Stimulated activated CD4-positive, alpha-beta T cell treated with anti-CD3 and anti-CD28 coated beads, Interleukin-2, amount 100 ng/mL, for 4 hours (primary cell): ENCODE results near the gene EPB41L1.

Source experiments
- DNase-seq: peaks from one replicate; pipeline ENCODE4 v3.0.0-alpha.2; 2020; ENCODE audit warnings: low read depth

The EPB41L1 gene

GRCh38 chr20:36193977-36194712 is 39.6 kb downstream of the EPB41L1 start:
- DNase-seq, result no peak

GRCh38 chr20:36196676-36197075 is 42.1 kb downstream of the EPB41L1 start:
- DNase-seq, result no peak

- DNase-seq, result no peak
Measured at GRCh38 chr20:36197271-36197670, 42.7 kb downstream of the EPB41L1 start.

DNA sequence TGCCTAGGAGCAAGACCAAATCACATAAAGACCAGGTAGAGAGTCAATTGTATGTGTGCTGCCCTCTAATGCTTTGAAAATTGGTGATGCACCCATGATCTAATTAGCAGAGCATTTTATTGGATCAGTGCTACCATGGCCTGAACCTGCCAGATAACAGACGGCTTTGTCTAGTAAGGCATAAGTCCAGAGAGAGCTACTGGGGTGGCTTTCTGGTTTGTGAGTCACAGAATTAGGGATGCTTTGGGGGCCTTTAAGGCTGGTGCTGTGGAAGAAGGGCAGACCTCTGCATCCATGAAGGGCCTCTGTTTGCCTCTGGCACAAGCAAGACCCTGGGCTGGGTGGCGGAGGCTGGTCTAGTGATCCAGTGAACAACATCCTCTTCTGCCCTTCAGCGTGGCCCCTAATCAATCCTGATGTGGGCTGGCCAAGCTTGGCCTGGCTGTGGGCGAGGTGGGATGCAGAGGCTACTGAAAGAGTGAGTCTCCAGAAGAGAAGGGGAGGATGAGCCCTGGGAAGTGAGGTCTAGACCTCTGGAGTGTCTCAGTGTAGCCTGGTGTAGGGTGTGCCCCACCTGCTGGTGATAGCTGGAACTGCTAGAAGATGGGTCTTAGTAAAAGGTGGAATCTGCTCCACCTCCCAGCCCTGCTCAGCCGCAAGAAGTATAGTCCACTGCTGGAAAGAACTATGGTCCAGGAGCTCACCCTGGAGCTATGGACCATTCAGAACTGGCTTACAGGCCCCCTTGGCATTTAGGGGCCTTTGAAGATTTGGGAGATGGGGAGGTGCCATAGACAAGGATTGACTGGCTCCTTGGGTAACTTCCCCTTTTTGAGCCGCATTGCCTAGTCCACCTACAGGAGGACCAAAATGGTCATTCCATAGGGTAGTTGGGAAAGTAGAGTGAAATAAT is 45.1 kb downstream of the EPB41L1 start:
- DNase-seq, result peak; percentile 57

DNA sequence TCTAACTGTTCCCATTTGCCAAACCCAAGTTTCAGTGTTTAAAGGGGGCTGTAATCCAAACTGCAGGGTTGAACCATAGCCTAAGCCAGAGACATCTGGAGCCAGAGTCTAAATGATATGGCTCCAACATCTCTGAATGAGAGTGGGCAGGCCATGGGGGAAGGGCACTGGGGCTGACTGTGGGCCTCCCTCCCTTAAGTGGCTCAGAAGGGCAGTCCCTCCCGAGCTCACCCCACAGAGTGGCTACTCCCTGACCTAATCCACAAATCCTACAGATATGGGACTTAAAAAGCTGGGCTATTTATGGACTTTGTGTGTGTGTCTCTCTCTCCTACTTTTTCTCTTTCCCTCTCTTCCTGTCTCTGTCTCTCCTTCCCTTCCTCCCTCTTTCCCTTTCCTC is 45.9 kb downstream of the EPB41L1 start:
- no peak for DNase-seq

- DNase-seq, result no peak
Measured at GRCh38 chr20:36201198-36201597, 46.7 kb downstream of the EPB41L1 start.

GRCh38 chr20:36202891-36203338 is 48.4 kb downstream of the EPB41L1 start:
- DNase-seq, result peak; percentile 64

DNA sequence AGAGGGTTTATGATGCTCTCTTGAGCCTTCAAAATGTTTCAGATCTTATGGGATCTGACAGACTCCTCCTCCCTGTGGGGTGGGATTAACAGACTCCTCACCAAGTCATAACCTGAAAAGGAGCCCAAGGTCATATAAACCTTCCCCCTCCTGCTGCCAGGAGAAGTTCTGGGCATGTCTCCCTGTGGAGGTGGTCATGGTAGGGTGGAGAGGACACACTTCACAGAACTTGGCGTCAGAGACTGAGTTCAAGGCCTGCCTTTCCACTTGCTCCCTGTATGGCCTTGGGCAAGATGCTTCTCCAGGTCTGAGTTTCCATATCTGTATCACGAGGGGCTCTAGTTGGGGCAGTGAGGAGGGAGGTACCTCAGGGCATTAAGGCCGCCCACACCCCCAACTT is 49.3 kb downstream of the EPB41L1 start:
- DNase-seq, result no peak

DNA sequence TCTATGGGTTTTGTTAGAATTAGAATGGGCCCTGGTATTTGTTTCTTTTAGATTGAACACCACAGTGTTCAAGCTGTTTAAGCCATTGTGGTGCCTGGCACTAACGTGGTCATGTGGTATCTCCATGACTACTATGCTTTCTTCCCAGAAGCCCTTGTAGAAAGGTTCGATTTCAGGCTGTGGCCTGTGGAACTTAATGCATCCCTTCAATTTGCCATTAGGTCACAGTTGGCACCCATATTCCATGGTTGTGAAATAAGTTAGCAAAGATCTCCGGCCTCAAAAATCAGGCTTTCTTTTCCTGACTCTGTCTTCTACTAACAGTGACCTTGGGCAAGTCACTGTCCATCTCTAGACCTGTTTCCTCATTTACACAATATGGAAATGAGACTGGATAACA is 50.5 kb downstream of the EPB41L1 start:
- no peak for DNase-seq

GRCh38 chr20:36206068-36206467 is 51.5 kb downstream of the EPB41L1 start:
- no peak for DNase-seq

DNA sequence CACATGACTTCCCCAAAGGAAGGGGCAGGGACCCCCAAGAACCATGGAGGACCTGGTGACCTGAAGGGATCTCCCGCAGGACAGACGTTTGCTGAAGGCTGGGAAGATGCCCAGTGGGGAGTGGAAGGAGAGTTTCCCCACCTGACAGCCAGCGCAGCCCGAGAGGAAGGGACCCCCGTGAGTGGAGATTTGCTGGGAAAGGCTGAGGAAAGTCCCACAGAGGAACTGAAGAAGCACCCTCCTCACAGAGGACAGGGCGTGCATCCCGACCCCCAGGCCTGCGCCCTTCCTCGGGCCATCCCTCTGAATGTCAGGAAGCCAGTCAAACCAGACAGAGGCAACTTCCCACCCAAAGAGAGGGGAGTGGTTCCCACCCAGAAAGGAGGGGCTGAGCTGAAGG is 52.1 kb downstream of the EPB41L1 start:
- no peak for DNase-seq

- DNase-seq, result no peak
Measured at GRCh38 chr20:36207602-36208001, 53.1 kb downstream of the EPB41L1 start.

DNA sequence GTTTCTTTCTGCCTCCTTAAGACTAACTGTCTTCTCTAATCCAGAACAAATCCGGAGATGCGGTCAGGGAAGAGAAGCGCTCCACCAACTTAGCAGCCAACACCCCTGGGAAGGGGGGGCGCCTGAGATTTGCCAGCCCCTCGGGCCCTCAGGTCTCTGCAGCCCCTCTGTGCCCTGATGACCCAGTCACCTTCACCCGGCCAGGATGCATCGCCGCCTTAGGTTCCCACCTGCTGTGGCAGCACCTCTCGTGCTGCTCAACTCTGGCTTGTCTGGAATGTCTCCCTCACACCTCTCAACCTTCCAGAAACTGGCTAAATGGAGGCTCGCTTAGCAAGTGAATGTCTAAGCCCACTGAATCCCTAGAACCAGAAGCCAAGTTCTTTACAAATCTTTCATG is 53.7 kb downstream of the EPB41L1 start:
- no peak for DNase-seq

GRCh38 chr20:36210436-36211021 is 56.0 kb downstream of the EPB41L1 start:
- DNase-seq, result no peak

GRCh38 chr20:36213362-36213761 is 58.8 kb downstream of the EPB41L1 start:
- no peak for DNase-seq

DNA sequence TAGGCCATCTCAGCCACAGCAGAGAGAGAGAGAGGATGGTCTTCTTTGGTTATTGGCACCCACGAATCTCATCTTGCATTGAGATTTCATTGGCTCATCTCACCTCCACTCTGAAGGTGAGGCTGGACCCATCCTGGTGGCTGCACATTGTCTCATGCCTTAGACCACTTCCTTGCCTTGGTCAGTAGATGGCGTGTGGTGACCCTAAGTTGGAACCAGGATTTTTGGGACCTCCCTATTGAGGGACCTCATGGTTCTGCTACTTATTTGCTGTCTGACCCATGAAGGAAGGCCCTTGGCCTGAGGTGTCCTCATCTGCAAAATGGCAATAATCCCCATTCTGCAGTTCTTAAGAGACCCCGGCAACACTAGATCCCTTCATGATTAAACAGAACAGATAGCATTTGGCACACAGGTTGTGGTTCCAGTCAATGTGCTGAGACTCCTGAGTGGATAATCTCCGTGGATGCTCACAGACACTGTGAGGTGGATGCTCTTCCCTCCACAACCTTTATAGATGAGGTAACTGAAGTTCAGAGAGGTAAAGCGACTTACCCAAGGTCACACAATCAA is 60.2 kb downstream of the EPB41L1 start:
- no peak for DNase-seq

GRCh38 chr20:36215778-36216177 is 61.2 kb downstream of the EPB41L1 start:
- no peak for DNase-seq

DNA sequence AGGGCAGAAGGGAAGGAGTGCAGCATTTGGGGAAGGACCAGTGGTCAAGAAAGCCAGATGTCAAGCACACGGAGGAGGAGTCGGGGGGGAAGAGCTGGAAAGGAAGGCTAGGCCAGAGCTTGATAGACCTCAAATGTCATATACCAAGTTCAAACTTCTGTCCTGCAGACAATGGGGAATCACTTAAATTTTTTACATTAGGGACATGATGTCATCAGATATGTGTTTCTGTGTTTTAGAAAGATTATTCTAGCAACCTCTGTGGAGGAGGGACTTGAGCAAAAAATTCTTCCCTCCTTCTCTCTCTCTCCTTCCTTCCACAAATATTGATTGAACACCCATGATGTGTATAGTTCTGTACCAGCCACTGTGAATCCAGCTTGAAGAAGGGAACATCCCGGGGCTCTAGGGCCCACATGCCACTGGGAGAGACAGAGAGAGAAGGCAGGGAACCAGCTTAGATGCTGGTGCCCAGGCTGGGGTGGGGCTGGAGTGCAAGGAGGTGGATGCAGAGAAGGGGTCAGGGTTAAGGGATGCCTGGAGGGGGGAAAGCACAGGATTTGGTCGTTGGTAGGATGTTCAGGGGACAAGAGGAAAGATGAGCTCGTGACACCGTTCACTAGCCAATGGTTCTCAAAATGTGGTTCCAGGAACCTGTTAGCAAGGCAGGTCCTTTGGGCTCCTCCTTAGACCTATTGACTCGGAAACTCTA is 61.9 kb downstream of the EPB41L1 start:
- DNase-seq, result no peak

DNA sequence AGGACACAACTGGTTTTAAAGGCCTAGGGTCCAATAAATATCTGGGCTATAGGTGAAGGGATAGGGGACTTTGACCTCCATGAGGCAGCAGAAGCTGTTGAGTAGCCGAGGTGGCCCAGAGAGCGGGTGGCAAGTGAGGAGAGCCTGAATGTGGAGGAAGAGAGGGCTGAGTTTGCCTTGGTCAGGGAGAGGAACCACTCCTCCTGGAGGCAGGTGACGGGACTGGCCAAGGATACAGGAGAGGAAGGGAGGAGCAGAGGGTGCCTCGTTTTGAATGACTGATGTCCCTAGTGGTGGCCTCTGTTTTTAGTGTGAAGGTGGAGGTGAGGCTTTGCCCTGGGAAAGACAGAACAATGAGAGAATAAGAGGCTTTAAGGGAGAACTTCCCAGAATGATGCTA is 62.7 kb downstream of the EPB41L1 start:
- DNase-seq, result no peak

DNA sequence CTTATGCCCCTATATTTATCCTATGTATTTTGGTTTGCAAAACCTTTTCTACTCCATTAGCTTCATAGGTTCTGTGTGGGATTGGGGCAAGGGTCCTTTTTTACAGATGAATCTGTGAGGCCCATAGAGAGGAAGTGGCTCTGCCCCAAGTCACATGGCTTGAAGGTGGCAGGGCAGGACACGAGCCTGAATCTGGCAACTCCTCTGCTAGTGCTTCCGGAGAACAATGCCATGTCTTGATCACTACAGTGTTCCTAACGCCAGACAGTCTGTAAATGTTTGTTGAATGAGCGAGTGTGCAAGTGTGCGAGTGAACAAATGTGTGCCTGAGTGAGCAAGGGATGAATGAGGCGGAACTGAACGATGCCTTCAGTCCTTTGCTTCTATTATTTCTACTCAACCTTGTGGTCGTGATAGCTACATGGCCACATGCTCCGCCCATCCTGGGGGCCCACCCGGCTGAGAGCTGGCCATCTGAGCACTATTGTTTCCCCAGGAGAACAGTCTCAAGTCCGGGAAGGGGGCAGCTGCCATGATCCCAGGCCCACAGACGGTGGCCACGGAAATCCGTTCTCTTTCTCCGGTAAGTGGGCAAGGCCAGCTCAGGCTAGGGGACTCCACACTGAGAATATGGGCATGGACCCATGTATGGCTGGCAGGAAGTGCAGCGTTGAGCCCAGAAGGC is 64.0 kb downstream of the EPB41L1 start:
- no peak for DNase-seq

DNA sequence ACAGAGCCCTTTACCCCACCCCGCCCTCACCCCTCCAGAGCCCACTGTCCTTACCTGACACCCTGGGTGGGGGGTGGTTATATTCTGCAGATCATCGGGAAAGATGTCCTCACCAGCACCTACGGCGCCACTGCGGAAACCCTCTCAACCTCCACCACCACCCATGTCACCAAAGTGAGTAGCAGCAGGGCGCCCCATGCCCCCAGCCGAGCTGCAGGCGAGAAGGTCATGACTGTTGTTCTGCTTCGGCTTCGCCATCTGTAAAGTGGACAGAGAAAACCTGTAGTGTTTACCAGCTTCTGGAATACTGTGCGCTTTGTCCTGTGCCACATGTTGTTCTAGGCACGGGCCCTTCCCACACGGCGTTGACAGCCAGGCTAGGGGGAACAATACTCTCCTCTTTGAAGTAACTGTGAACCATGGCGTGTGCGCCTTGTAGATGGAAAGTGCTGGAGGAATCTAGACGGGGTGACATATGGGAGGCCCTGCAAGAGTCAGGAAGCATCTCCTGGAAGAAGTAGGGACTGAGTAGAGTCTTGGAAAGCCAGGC is 65.2 kb downstream of the EPB41L1 start:
- no peak for DNase-seq
